Thoracic aorta (tissue), 2 donors: ENCODE measurements around the gene NARF. TPM values are rescaled to one million over a fixed set of nuclear protein-coding genes. Genes with fewer than 3 reads are reported as not detected.

Experiments
- ATAC-seq: fragments of 150-250 bp; one replicate; pipeline ENCODE4 v1.8.0; 2017; ENCODE audit warnings: low read depth; ENCODE audit not compliant: insufficient number of reproducible peaks, low FRiP score
- DNase-seq: peaks from one replicate; pipeline ENCODE4 v3.0.0-alpha.2; 2020; ENCODE audit warnings: low spot score
- H3K27ac ChIP-seq, 2 donors: fragments of 200-600 bp; sonication (generic); 1 replicate in 1 of 2; 2 replicates in 1 of 2; pipeline ENCODE4 v1.5.1; 2016; ENCODE audit warnings: mild to moderate bottlenecking in 2 of 2, moderate library complexity in 2 of 2
- H3K27me3 ChIP-seq: fragments of 200-600 bp; sonication (generic); replicated peaks from 2 replicates; pipeline ENCODE4 v1.6.0; 2016; ENCODE audit warnings: mild to moderate bottlenecking; ENCODE audit not compliant: insufficient read depth
- H3K36me3 ChIP-seq: fragments of 200-600 bp; sonication (generic); one replicate; pipeline ENCODE4 v1.5.1; 2016
- H3K4me1 ChIP-seq, 2 donors: fragments of 200-600 bp; sonication (generic); 1 replicate in 1 of 2; 2 replicates in 1 of 2; pipeline versions ENCODE4 v1.5.1 to v1.6.0; 2016; ENCODE audit warnings: low read depth in 2 of 2, mild to moderate bottlenecking in 1 of 2; ENCODE audit not compliant: control insufficient read depth in 1 of 2
- H3K4me3 ChIP-seq: fragments of 200-600 bp; sonication (generic); 2 replicates; pipeline ENCODE4 v1.5.1; 2016; ENCODE audit warnings: mild to moderate bottlenecking
- H3K9me3 ChIP-seq: fragments of 200-600 bp; sonication (generic); 2 replicates; pipeline ENCODE4 v1.5.1; 2016
- total RNA-seq, 2 donors: library from RNA; depleted of rRNA; stranded (reverse); fragments of >200 nt; gene quantifications; one replicate each; pipeline versions ENCODE4 v1.1.0 to v1.2.3, GENCODE V29; 2016
- TF ChIP-seq, protein P1 (sequence below): fragments of 200-600 bp; sonication (generic); IDR thresholded peaks from one replicate; pipeline ENCODE4 v1.5.1; 2019; ENCODE audit warnings: antibody characterized with exemption

Gene NARF
- total RNA-seq, 2 donors from 2014 or later, result 77.0 to 86.8 TPM

DNA sequence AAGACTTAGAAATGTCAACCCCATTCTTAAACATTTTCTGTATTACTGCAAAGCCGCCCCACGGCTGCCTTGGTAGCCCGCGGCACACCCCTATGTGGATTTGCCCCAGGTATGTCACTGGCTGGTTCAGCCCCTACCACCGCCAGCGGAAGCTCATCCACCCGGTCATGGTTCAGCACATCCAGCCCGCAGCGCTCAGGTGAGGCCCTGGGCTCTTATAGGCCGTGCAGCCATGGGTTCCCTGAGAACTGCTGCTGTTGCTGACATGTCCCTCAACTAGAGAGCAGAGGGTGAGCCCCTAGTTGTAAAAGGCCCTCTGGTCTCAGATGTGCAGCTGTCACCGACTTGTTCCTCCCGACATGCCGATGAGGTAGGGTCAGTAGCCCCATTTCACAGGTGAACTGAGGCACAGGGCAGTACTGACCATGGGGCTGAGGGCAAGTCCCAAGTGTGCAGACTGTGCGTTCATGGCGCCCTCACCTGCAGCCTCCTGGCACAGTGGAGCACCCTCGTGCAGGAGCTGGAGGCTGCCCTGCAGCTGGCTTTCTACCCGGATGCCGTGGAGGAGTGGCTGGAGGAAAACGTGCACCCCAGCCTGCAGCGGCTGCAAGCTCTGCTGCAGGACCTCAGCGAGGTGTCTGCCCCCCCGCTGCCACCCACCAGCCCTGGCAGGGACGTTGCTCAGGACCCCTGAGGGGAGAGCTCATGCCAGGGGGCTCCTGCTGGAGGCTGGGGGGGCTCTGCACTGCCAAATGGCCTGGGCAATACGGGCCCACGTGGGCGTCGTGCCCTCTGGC lies 16.7 kb upstream of the NARF start:
- ATAC-seq (no peak), DNase-seq (no peak)
- no peaks in the 10 kb centered on the region for H3K9me3 ChIP-seq
- H3K4me1 ChIP-seq, result peaks cover 8 to 17% of the 10 kb centered on the region in 2 donors
- TF ChIP-seq, protein P1, sequence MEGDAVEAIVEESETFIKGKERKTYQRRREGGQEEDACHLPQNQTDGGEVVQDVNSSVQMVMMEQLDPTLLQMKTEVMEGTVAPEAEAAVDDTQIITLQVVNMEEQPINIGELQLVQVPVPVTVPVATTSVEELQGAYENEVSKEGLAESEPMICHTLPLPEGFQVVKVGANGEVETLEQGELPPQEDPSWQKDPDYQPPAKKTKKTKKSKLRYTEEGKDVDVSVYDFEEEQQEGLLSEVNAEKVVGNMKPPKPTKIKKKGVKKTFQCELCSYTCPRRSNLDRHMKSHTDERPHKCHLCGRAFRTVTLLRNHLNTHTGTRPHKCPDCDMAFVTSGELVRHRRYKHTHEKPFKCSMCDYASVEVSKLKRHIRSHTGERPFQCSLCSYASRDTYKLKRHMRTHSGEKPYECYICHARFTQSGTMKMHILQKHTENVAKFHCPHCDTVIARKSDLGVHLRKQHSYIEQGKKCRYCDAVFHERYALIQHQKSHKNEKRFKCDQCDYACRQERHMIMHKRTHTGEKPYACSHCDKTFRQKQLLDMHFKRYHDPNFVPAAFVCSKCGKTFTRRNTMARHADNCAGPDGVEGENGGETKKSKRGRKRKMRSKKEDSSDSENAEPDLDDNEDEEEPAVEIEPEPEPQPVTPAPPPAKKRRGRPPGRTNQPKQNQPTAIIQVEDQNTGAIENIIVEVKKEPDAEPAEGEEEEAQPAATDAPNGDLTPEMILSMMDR, result no peak
- no peaks in the 10 kb centered on the region for H3K27me3 ChIP-seq
- H3K4me3 ChIP-seq, result no peak overlapping the region
- no peak overlapping the region for H3K27ac ChIP-seq
- H3K36me3 ChIP-seq, result peaks cover 9% of the 10 kb centered on the region

DNA sequence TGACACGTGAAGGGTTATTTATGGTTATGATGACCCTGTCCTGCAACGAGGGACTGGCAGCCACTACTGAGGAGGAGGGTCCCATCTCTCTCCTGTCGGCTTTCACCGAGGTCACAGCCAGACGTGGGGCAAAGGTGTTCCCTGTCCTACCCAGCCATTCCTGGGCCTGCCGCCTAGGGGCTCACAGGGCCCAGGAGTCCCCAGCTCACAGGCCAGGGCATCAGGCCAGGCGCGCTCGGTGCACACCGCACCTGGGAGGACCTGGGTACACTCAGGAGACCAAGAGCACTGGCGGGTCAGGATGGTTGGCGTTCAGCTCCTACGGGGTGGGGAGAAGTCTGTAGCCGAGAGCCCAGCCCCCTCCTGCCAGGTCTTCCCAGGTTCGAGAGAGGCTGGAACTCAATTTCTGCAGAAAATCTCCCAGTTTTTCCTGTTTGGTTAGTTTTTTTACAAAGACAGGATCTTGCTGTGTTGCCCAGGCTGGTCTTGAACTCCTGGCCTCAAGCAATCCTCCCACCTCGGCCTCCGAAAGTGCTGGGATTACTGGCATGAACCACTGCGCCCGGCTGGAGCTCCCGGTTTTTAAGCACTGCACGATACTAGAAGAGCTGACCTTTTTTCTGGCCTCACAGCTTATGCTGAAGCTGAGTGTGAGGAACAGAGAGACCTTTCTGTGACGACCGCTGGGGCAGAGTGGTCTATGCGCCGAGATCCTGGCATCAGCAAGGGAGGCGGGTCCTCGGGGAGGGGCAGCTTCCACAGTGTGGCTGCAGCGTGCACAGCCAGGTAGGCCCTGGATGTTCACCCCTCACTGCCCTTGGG lies 15.7 kb upstream of the NARF start:
- H3K4me1 ChIP-seq, result peaks cover 8 to 17% of the 10 kb centered on the region in 2 donors
- peaks cover 9% of the 10 kb centered on the region for H3K36me3 ChIP-seq
- TF ChIP-seq, protein P1, result no peak
- DNase-seq (no peak), ATAC-seq (no peak)
- no peaks in the 10 kb centered on the region for H3K9me3 ChIP-seq
- H3K27ac ChIP-seq, result no peak overlapping the region
- H3K27me3 ChIP-seq, result no peaks in the 10 kb centered on the region
- H3K4me3 ChIP-seq, result no peak overlapping the region

DNA sequence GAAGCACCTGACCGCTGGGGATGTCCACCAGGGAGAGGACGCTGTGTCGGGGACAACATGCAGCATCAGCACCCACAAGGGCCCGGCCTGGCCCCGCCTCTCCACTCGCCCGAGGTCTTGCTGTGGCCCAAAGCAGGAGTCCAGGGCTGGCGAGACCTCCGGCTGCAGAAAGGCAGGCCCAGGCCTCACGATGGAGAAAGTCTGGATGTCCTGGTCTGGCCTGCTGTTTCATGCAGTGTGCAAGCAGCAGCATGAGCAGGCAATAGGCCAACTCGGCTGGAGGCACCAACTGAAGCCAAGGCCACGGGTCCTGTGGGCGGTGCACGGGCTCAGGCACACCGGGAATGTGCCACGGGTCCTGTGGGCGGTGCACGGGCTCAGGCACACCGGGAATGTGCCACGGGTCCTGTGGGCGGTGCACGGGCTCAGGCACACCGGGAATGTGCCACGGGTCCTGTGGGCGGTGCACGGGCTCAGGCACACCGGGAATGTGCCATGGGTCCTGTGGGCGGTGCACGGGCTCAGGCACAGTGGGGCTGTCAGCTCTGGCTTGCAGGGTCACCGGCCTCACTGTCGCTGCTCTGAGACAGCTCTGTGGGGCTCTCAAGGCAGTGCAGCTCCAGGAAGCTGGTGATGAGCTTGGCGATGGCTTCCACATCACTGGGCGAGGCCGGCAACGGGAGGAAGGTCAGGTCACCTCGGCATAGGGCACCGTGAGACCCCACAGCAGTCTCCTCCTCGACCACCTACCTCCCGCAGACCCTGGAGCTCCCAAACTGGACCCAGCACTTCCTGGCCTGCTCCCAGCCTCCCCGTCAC lies 14.9 kb upstream of the NARF start:
- Histone ChIP-seq H3K27ac (no peak overlapping the region), H3K36me3 (peaks cover 9% of the 10 kb centered on the region), H3K4me1 (peaks cover 8 to 17% of the 10 kb centered on the region in 2 donors), H3K27me3 (no peaks in the 10 kb centered on the region), H3K9me3 (no peaks in the 10 kb centered on the region), H3K4me3 (no peak overlapping the region)
- ATAC-seq, result no peak
- DNase-seq, result no peak
- TF ChIP-seq, protein P1, result no peak

DNA sequence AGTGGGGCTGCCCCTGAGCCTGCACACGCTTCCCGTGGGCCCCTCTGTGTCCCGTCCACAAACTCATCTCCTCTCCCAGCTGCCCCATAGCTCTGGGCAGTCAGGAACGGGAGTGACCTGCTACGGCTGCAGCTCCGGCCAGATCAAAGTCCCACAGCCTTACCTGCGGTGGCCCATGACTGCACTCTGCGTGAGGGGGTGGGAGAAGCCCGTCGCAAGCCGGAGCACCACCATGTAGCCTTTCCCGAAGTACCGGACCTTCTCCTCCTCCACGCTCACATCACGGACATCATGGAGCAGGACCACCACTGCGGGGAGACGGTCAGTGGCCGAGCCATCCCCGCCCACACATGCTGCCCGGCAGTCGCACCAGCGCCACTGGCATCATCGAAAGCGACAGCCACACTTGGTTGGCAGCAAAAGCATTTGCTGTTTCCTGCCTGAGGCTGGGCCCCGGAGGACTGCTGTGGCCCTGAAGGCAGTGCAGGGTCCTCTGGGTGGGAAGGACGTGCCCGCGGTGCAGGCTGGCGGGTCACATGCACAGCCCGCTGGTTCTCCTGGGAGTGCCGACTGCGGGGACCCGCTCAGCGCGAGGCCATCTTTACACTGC lies 14.2 kb upstream of the NARF start:
- no peak overlapping the region for H3K4me3 ChIP-seq
- DNase-seq (no peak), ATAC-seq (no peak)
- H3K27me3 ChIP-seq, result no peaks in the 10 kb centered on the region
- H3K4me1 ChIP-seq, result peaks cover 8 to 22% of the 10 kb centered on the region in 2 donors
- H3K27ac ChIP-seq, result no peak overlapping the region
- TF ChIP-seq, protein P1, result no peak
- no peaks in the 10 kb centered on the region for H3K9me3 ChIP-seq
- peaks cover 9% of the 10 kb centered on the region for H3K36me3 ChIP-seq
